ENCODE results near the gene ST3GAL5. TPM values are rescaled to one million over a fixed set of nuclear protein-coding genes. Genes with fewer than 3 reads are reported as not detected.

Gene ST3GAL5
- total RNA-seq, 1 donor from 2014 or later, result 20.0 TPM

DNA sequence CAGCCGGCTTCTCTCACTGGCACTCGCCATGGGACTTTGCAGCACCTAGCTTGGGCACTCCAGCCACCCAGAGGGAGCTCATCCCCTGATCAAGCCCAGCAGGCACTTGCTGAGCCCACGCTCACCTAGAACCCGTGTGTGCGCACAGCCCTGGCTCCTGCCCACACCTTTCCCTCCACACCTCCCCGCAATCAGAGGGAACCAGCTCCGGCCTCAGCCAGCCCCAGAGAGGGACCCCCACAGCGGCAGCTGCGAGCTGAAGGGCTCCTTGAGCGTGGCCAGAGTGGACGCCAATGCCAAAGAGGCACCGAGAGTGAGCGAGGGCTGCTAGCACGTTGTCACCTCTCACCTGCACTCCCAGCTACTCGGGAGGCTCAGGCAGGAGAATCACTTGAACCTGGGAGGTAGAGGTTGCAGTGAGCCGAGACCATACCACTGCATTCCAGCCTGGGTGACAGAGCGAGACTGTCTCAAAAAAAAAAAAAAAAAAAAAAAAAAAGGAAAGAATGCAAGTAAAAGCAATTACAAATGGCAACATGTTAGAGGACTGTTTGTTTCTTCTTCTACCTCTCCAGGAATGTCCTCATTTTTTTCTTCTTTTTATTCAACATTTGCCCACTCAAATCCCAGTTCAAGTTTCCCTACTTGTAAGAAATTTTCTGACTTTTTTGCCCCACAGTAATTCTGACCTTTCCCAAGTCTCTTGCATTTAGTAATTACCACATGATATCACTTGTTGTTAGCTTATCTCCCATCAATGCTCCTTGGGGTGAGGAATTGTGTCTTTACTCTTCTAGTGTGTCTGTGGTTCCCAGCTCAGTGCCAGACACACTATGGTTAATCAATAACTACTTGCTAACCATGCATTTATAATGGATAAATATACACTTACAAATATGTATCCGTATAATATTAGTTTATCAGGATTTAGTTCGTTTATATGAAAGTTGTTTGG lies 40.6 kb upstream of the ST3GAL5 start:
- no peaks in the 10 kb centered on the region for H3K9me3 ChIP-seq (ENCODE audit: insufficient read depth, low read depth, low read length)
- no peak overlapping the region for H3K27ac ChIP-seq (ENCODE audit: low read depth, low read length)
- no peak overlapping the region for H3K4me3 ChIP-seq (ENCODE audit: insufficient read depth, low read depth, low read length)
- H3K9ac ChIP-seq (ENCODE audit: low read length), result no peak overlapping the region
- DNase-seq (ENCODE audit: low read depth) (no peak), FAIRE-seq (no peak)
- H3K27me3 ChIP-seq (ENCODE audit: insufficient read depth, low read length), result no peaks in the 10 kb centered on the region
- no peak overlapping the region for H3K4me2 ChIP-seq (ENCODE audit: low read length)
- H4K20me1 ChIP-seq (ENCODE audit: insufficient read depth, low read length), result no peaks in the 10 kb centered on the region
- Mint-ChIP-seq H3K9me3 (ENCODE audit: unreplicated experiment) (no peaks in the 10 kb centered on the region), H3K36me3 (ENCODE audit: low read depth, unreplicated experiment) (peaks cover 2% of the 10 kb centered on the region), H3K4me3 (ENCODE audit: unreplicated experiment) (no peak overlapping the region), H3K27ac (ENCODE audit: unreplicated experiment) (no peak overlapping the region), H3K27me3 (ENCODE audit: low read depth, unreplicated experiment) (no peaks in the 10 kb centered on the region), H3K4me1 (ENCODE audit: low read depth, unreplicated experiment) (peaks cover 13% of the 10 kb centered on the region)
- TF ChIP-seq, protein P1, sequence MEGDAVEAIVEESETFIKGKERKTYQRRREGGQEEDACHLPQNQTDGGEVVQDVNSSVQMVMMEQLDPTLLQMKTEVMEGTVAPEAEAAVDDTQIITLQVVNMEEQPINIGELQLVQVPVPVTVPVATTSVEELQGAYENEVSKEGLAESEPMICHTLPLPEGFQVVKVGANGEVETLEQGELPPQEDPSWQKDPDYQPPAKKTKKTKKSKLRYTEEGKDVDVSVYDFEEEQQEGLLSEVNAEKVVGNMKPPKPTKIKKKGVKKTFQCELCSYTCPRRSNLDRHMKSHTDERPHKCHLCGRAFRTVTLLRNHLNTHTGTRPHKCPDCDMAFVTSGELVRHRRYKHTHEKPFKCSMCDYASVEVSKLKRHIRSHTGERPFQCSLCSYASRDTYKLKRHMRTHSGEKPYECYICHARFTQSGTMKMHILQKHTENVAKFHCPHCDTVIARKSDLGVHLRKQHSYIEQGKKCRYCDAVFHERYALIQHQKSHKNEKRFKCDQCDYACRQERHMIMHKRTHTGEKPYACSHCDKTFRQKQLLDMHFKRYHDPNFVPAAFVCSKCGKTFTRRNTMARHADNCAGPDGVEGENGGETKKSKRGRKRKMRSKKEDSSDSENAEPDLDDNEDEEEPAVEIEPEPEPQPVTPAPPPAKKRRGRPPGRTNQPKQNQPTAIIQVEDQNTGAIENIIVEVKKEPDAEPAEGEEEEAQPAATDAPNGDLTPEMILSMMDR (IDR thresholded peaks at IDR 0.05; ENCODE audit: insufficient read depth, low read depth, low read length), result no peak
- TF ChIP-seq EZH2 (IDR thresholded peaks at IDR 0.05; ENCODE audit: insufficient read depth, low read length), result no peak
- H3K36me3 ChIP-seq (ENCODE audit: insufficient read depth, low read length), result no peaks in the 10 kb centered on the region
- H3K79me2 ChIP-seq (ENCODE audit: insufficient read depth, low read length), result no peaks in the 10 kb centered on the region
- peaks cover 9% of the 10 kb centered on the region for H3K4me1 ChIP-seq (ENCODE audit: insufficient read depth, low read length)
- H2AFZ ChIP-seq (ENCODE audit: low read depth, low read length), result no peak overlapping the region

DNA sequence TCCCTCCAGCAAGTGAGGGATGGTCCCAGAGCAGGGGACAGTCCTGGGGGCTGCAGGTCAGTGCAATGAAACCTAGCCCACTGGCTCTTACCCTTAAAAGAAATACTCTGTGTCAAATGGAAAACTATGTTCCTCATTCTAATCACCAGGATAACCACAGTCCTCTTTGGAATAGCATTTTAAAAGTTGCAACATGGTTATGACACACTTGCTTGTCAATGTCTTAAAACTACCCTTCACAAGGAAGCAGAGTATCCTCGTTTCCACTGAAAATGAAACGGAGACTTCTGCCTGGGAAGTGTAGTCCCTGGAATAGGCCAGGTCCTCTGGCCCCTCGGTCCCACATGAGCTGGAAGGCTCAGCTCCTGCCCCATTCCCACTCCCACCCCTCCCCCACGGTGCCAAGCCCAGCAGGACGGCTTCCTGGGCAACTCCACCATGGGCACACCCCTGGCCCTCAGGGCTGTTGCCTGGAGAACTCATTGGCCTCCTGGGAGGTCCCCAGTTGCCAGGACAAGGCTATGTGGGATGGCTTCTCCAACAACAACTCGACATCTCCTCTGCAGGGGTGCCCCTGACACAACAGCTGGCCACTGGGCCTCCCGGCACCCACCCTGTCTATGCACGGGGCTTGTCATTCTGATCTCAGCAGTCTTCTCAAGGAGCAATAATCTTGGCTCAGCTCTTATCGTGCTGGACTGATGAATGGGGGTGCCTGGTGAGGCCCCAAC lies 38.3 kb upstream of the ST3GAL5 start:
- Mint-ChIP-seq H3K27ac (ENCODE audit: unreplicated experiment) (no peak overlapping the region), H3K9me3 (ENCODE audit: unreplicated experiment) (no peaks in the 10 kb centered on the region), H3K4me3 (ENCODE audit: unreplicated experiment) (no peak overlapping the region)

More for the DNA sequence above, 38.3 kb upstream of the ST3GAL5 start:
- H3K36me3 Mint-ChIP-seq (ENCODE audit: low read depth, unreplicated experiment), result peaks cover 2% of the 10 kb centered on the region
- Histone ChIP-seq H3K9ac (ENCODE audit: low read length) (no peak overlapping the region), H3K79me2 (ENCODE audit: insufficient read depth, low read length) (no peaks in the 10 kb centered on the region), H3K9me3 (ENCODE audit: insufficient read depth, low read depth, low read length) (no peaks in the 10 kb centered on the region), H3K4me1 (ENCODE audit: insufficient read depth, low read length) (no peaks in the 10 kb centered on the region), H3K27me3 (ENCODE audit: insufficient read depth, low read length) (no peaks in the 10 kb centered on the region), H2AFZ (ENCODE audit: low read depth, low read length) (no peak overlapping the region), H3K4me2 (ENCODE audit: low read length) (no peak overlapping the region), H3K4me3 (ENCODE audit: insufficient read depth, low read depth, low read length) (no peak overlapping the region), H3K27ac (ENCODE audit: low read depth, low read length) (no peak overlapping the region), H3K36me3 (ENCODE audit: insufficient read depth, low read length) (no peaks in the 10 kb centered on the region), H4K20me1 (ENCODE audit: insufficient read depth, low read length) (no peaks in the 10 kb centered on the region)
- DNase-seq (ENCODE audit: low read depth) (no peak), FAIRE-seq (no peak)
- H3K27me3 Mint-ChIP-seq (ENCODE audit: low read depth, unreplicated experiment), result no peaks in the 10 kb centered on the region
- TF ChIP-seq EZH2 (IDR thresholded peaks at IDR 0.05; ENCODE audit: insufficient read depth, low read length), result no peak
- TF ChIP-seq, protein P1 (IDR thresholded peaks at IDR 0.05; ENCODE audit: insufficient read depth, low read depth, low read length), result no peak
- H3K4me1 Mint-ChIP-seq (ENCODE audit: low read depth, unreplicated experiment), result peaks cover 8% of the 10 kb centered on the region

All from astrocyte (in vitro differentiated cells and primary cell).